C4-2B (cell line): ENCODE data around the gene MYMK.

ENCODE experiments used
- CTCF ChIP-seq: fragments of 450-650 bp; conservative IDR thresholded peaks from 2 replicates; pipeline ENCODE4 v1.5.1; 2017; ENCODE audit warnings: mild to moderate bottlenecking
- ZFX ChIP-seq: fragments of 450-650 bp; IDR thresholded peaks from 2 replicates; pipeline ENCODE4 v1.6.1; 2017

- no peak for TF ChIP-seq CTCF
- no peak for TF ChIP-seq ZFX
Measured at GRCh38 chr9:133523106-133523505, 1.7 kb downstream of the MYMK start.
